ENCODE measurements around the gene GPR162.

DNA sequence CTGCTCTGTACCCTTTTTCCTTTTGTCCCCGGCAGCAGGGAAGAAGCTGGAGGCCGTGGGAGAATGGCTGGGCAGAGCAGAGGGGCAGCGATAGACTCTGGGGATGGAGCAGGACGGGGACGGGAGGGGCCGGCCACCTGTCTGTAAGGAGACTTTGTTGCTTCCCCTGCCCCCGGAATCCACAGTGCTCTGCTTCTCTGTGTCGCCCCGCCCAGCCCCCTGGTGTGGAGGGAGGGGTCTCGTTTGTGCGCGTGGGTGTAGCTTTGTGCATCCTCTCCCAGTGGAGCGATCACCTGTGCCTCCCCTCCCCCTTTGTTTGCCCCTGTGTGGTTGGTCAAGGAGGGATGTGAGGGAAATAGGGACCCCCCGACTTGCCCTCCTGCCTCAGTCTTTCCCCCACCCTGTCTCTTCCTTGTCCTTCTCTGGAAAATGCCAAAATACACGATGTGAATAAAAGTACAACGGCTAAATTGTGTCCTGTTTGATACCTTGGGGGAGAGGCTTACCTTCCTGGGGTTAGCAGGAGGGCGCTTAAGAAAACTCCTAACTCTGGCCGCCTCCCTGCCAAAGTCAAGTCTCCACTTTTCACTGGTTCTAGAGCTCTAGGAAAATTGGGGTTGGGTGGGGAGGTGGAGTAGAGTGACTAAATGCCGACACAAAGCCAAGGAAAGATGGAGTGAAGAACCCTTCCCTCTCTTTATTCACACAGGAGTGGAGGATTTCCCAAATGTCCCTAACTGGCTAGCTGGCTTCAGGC, 44.7 kb downstream of the GPR162 start:
- TF ChIP-seq, protein P1, sequence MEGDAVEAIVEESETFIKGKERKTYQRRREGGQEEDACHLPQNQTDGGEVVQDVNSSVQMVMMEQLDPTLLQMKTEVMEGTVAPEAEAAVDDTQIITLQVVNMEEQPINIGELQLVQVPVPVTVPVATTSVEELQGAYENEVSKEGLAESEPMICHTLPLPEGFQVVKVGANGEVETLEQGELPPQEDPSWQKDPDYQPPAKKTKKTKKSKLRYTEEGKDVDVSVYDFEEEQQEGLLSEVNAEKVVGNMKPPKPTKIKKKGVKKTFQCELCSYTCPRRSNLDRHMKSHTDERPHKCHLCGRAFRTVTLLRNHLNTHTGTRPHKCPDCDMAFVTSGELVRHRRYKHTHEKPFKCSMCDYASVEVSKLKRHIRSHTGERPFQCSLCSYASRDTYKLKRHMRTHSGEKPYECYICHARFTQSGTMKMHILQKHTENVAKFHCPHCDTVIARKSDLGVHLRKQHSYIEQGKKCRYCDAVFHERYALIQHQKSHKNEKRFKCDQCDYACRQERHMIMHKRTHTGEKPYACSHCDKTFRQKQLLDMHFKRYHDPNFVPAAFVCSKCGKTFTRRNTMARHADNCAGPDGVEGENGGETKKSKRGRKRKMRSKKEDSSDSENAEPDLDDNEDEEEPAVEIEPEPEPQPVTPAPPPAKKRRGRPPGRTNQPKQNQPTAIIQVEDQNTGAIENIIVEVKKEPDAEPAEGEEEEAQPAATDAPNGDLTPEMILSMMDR (IDR thresholded peaks at IDR 0.05): no peak
- no peak for TF ChIP-seq POLR2A (IDR thresholded peaks at IDR 0.05)

Data from esophagus squamous epithelium (tissue), 4 donors.